HS-5 (cell line): Measurements from ENCODE around the gene MRPL51.

Experiments
- DNase-seq: peaks from one replicate; pipeline ENCODE4 v3.0.0-alpha.2; 2012; ENCODE audit warnings: low read depth

MRPL51 gene

GRCh38 chr12:6461401-6462233 lies 31.4 kb downstream of the MRPL51 start:
- DNase-seq, result no peak

- DNase-seq, result no peak
These were observed 32.2 kb downstream of the MRPL51 start for GRCh38 chr12:6460751-6461371.

- DNase-seq, result no peak
These were observed 34.1 kb downstream of the MRPL51 start for GRCh38 chr12:6459004-6459337.

GRCh38 chr12:6458281-6459003 lies 34.6 kb downstream of the MRPL51 start:
- DNase-seq, result no peak

- DNase-seq, result no peak
These were observed 35.7 kb downstream of the MRPL51 start for GRCh38 chr12:6457220-6457945.

- DNase-seq, result no peak
These were observed 40.0 kb downstream of the MRPL51 start for GRCh38 chr12:6452944-6453630.

GRCh38 chr12:6452245-6452943 lies 40.7 kb downstream of the MRPL51 start:
- no peak for DNase-seq

- peak; percentile 60 for DNase-seq
These were observed 41.5 kb downstream of the MRPL51 start, which contains the start of gene TAPBPL for GRCh38 chr12:6451348-6452244. TAPBPL (plus strand) TSS chr12:6452042; CDS start chr12:6452249, 207 bp downstream.

- DNase-seq, result no peak
These were observed 42.2 kb downstream of the MRPL51 start for GRCh38 chr12:6450869-6451347.

- no peak for DNase-seq
These were observed 42.8 kb downstream of the MRPL51 start for GRCh38 chr12:6450091-6450868.

GRCh38 chr12:6444704-6445688 lies 48.1 kb downstream of the MRPL51 start, which contains the start of gene CD27:
CD27 (plus strand) TSS chr12:6444955; CDS start chr12:6445096, 141 bp downstream.
- DNase-seq, result no peak

- DNase-seq, result no peak
These were observed 49.0 kb downstream of the MRPL51 start for GRCh38 chr12:6444031-6444430.

- DNase-seq, result no peak
These were observed 49.6 kb downstream of the MRPL51 start for GRCh38 chr12:6443361-6443983.

- no peak for DNase-seq
These were observed 50.2 kb downstream of the MRPL51 start for GRCh38 chr12:6442836-6443235.
